ENCODE results near the gene CALML4.

CALML4 gene

DNA sequence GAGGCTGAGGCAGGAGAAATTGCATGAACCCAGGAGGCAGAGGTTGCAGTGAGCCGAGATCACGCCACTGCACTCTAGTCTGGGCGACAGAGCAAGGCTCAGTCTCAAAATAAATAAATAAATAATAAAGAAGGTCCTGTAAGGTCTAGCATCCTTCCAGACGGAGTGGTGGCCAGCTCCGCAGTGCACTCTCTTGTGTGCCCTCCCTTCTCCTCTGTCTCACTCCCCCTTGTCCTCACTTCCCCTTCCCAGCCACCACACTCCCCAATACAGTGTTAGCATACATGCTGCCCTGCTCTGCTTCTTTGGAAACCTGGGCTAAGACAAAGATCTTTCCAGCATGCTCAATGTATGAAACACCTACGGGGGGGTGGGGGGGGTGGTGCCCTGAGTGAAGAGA lies 27.8 kb upstream of the CALML4 start:
- Histone ChIP-seq H3K27ac (no peak overlapping the region), H3K27me3 (ENCODE audit: control insufficient read depth, insufficient read depth, low read length) (no peaks in the 10 kb centered on the region), H3K9ac (no peak overlapping the region), H3K36me3 (ENCODE audit: control insufficient read depth, insufficient read depth, low read length) (no peaks in the 10 kb centered on the region), H3K4me1 (peaks cover 5% of the 10 kb centered on the region), H3K79me2 (no peaks in the 10 kb centered on the region), H3K4me3 (ENCODE audit: low read depth, low read length) (no peak overlapping the region), H3K4me2 (ENCODE audit: low read length) (no peak overlapping the region), H2AFZ (no peak overlapping the region), H3K9me3 (ENCODE audit: control insufficient read depth, low read length) (no peaks in the 10 kb centered on the region)
- TF ChIP-seq, protein P1, sequence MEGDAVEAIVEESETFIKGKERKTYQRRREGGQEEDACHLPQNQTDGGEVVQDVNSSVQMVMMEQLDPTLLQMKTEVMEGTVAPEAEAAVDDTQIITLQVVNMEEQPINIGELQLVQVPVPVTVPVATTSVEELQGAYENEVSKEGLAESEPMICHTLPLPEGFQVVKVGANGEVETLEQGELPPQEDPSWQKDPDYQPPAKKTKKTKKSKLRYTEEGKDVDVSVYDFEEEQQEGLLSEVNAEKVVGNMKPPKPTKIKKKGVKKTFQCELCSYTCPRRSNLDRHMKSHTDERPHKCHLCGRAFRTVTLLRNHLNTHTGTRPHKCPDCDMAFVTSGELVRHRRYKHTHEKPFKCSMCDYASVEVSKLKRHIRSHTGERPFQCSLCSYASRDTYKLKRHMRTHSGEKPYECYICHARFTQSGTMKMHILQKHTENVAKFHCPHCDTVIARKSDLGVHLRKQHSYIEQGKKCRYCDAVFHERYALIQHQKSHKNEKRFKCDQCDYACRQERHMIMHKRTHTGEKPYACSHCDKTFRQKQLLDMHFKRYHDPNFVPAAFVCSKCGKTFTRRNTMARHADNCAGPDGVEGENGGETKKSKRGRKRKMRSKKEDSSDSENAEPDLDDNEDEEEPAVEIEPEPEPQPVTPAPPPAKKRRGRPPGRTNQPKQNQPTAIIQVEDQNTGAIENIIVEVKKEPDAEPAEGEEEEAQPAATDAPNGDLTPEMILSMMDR (IDR thresholded peaks at IDR 0.05), result no peak

DNA sequence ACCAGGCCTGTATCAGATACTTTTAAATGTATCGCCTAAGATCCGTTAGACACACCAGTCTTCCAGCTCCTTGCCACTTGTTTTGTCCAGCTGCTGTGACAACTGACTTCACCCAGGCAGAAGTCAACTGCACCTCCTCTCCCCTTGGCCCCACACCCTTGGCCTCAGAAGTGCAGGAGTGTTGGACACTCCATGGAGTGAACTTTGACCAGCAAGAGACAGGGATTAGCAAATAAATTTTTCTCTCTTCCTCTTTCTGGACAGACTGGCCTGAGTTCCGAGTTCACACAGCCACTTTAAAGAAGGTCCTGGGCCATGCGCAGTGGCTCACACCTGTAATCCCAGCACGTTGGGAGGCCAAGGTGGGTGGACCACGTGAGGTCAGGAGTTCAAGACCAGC lies 27.3 kb upstream of the CALML4 start:
- Histone ChIP-seq H3K36me3 (ENCODE audit: control insufficient read depth, insufficient read depth, low read length) (no peaks in the 10 kb centered on the region), H3K79me2 (no peaks in the 10 kb centered on the region), H3K9me3 (ENCODE audit: control insufficient read depth, low read length) (no peaks in the 10 kb centered on the region), H2AFZ (no peak overlapping the region), H3K9ac (no peak overlapping the region), H3K27me3 (ENCODE audit: control insufficient read depth, insufficient read depth, low read length) (no peaks in the 10 kb centered on the region), H3K4me1 (peaks cover 5% of the 10 kb centered on the region), H3K27ac (no peak overlapping the region), H3K4me3 (ENCODE audit: low read depth, low read length) (no peak overlapping the region), H3K4me2 (ENCODE audit: low read length) (no peak overlapping the region)
- TF ChIP-seq, protein P1 (IDR thresholded peaks at IDR 0.05), result no peak

DNA sequence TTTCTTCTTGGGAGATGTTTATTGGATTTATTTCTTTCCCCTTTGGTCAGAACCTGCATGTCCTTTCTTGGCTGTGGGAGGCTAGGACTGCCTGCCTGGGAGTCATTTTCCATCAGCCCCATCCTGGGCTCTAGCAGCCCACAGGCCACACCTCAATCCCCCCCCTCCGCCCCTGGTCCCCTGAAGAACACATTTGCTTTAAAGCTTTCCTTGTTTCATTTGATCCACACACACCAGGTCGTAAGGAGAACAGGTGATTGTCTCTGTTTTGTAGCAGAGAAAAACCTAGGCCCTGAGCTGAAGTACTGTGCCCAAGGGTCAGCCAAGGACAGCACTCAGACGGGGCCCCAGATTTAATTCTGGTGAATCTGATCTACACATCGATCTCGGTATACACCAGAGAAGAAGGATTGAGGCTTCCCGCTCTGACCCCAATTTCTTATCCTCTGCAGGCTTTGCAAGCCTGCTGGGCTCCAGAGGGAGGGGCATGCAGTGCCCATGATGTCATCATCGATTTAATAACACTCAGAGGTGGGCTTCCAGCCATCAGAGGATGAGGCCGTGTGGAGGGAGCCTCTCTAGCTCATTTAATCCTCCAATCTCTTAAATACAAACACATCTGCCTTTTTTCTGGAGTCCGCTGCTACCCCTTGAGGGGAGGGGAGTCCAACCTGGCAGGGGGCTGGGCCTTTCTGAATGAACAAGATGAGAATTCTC lies 26.1 kb upstream of the CALML4 start:
- H3K9me3 ChIP-seq (ENCODE audit: control insufficient read depth, low read length), result no peaks in the 10 kb centered on the region
- H3K4me1 ChIP-seq, result peaks cover 5% of the 10 kb centered on the region
- no peak overlapping the region for H3K27ac ChIP-seq
- H3K27me3 ChIP-seq (ENCODE audit: control insufficient read depth, insufficient read depth, low read length), result no peaks in the 10 kb centered on the region
- H2AFZ ChIP-seq, result no peak overlapping the region
- TF ChIP-seq, protein P1 (IDR thresholded peaks at IDR 0.05), result no peak
- H3K36me3 ChIP-seq (ENCODE audit: control insufficient read depth, insufficient read depth, low read length), result no peaks in the 10 kb centered on the region
- H3K4me3 ChIP-seq (ENCODE audit: low read depth, low read length), result no peak overlapping the region
- no peaks in the 10 kb centered on the region for H3K79me2 ChIP-seq
- no peak overlapping the region for H3K9ac ChIP-seq
- H3K4me2 ChIP-seq (ENCODE audit: low read length), result no peak overlapping the region

DNA sequence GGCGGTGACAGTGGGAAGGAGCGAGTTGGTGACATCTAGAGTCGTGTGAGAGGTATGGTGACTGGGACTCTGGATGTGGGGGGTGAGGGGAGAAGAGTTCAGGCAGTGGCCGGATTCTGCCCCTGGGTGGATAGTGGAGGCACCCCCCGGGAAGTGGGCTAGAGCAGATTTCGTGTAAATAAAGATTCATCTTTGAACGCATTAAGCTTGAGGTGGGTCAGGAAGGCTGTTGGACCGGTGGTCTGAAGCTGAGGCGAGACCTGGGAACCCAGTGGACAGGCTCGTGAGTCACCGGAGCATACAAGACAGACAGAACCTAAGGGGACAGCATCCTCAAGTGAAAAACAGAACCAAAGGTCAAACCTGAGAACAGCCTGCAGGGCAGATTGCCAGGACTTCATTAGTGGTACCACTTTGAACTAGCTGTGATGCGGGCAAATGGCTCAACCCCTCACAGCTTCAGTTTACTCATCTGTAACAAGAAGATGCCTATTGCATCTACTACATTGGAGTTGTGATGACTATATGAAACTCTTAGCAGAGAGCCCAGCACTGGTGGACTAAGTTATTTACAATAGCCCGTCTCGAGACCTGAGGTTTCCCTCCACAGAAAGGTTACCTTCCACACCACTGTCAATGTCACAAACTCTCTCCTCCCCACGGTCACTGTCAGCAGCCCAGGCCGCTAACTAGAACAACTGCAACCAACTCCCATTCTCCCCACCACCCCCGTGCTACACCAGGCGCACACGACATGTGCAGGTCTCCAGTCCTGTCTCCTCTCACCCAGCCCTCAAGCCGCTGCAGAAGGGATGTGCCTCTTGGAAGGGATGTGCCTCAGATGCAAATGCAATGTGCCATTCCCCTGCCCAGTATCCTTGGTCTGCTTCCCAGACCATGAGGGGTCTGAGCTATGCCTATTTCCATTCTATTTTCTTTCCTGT lies 25.3 kb upstream of the CALML4 start:
- Histone ChIP-seq H3K4me1 (peaks cover 5% of the 10 kb centered on the region), H3K9ac (no peak overlapping the region), H3K9me3 (ENCODE audit: control insufficient read depth, low read length) (no peaks in the 10 kb centered on the region), H3K27ac (no peak overlapping the region), H3K79me2 (no peaks in the 10 kb centered on the region), H3K4me3 (ENCODE audit: low read depth, low read length) (peak overlapping the region; percentile 73), H3K4me2 (ENCODE audit: low read length) (peak overlapping the region; percentile 96), H2AFZ (peak overlapping the region; percentile 72), H3K27me3 (ENCODE audit: control insufficient read depth, insufficient read depth, low read length) (no peaks in the 10 kb centered on the region), H3K36me3 (ENCODE audit: control insufficient read depth, insufficient read depth, low read length) (no peaks in the 10 kb centered on the region)
- TF ChIP-seq, protein P1 (IDR thresholded peaks at IDR 0.05), result no peak

Measured in parathyroid adenoma (tissue), 2 donors.